Body of pancreas (tissue), 4 donors: ENCODE measurements around the gene FRG2. TPM values are rescaled to one million over a fixed set of nuclear protein-coding genes. Genes with fewer than 3 reads are reported as not detected.
A peak's percentile ranks its signal among the peaks of the same experiment; 100 is the strongest.
"Not testable (repeated sequence)": the region's sequence is repeated elsewhere in the genome, so short reads cannot be mapped to it uniquely, and the experiment has no call there.

Experiments used
- ATAC-seq: fragments of 150-250 bp; one replicate; pipeline ENCODE4 v1.9.1; 2016
- DNase-seq, 4 donors: peaks; one replicate each; pipeline ENCODE4 v3.0.0-alpha.2; 2019
- H3K27ac ChIP-seq, 4 donors: fragments of 200-600 bp; sonication (generic); 1 replicate in 3 of 4; 2 replicates in 1 of 4; pipeline versions ENCODE4 v1.5.1 to v1.6.1; 2016 to 2019; ENCODE audit warnings: mild to moderate bottlenecking in 1 of 4, mixed read lengths in 1 of 4, moderate library complexity in 1 of 4
- H3K27me3 ChIP-seq, 2 donors: fragments of 200-600 bp; sonication (generic); one replicate each; pipeline ENCODE4 v1.6.0; 2016; ENCODE audit warnings: mild to moderate bottlenecking in 1 of 2
- H3K36me3 ChIP-seq, 2 donors: fragments of 200-600 bp; sonication (generic); replicated peaks in 1 of 2; 2 replicates each; pipeline ENCODE4 v1.5.1; 2016; ENCODE audit warnings: low read depth in 2 of 2; ENCODE audit not compliant: insufficient read depth in 1 of 2
- H3K4me1 ChIP-seq: fragments of 200-600 bp; sonication (generic); one replicate; pipeline ENCODE4 v1.6.0; 2016
- H3K4me3 ChIP-seq, 2 donors: fragments of 200-600 bp; sonication (generic); 1 replicate in 1 of 2; 2 replicates in 1 of 2; pipeline ENCODE4 v1.5.1; 2016 to 2019
- H3K9me3 ChIP-seq, 3 donors: fragments of 200-600 bp; sonication (generic); 1 replicate in 2 of 3; 2 replicates in 1 of 3; pipeline ENCODE4 v1.5.1; 2016
- CTCF ChIP-seq, 7 experiments: fragments of 450-650 bp in 4 of 7; fragments of 200-600 bp in 3 of 7; sonication (generic) in 3 of 7; IDR thresholded peaks; one replicate each; pipeline ENCODE4 v1.5.1; 2016 to 2019; ENCODE audit warnings: antibody characterized with exemption in 7 of 7
- POLR2A ChIP-seq, 3 donors: fragments of 450-650 bp; IDR thresholded peaks; one replicate each; pipeline ENCODE4 v1.6.1; 2016; ENCODE audit warnings: antibody characterized with exemption in 3 of 3, mild to moderate bottlenecking in 2 of 3
- WGBS, 2 donors: methylation state at CpG; one replicate each; pipeline ENCODE4 v1.1.5; 2017; 5-methylcytosine and 5-hydroxymethylcytosine counted together
- intact Hi-C: fragments of 100-400 bp; cut with DNase I; formaldehyde crosslinking; loops from one replicate; pipeline ENCODE4 v1.15.1; 2023
- small RNA-seq: library from RNA; depleted of rRNA; stranded (forward); fragments of <200 nt; gene quantifications from one replicate; pipeline ENCODE3, GENCODE V24; 2016
- total RNA-seq, 2 donors: library from RNA; depleted of rRNA; stranded (reverse); fragments of >200 nt; gene quantifications; one replicate each; pipeline ENCODE4 v1.1.0, GENCODE V29; 2016

Gene FRG2
- total RNA-seq, 2 donors from 2014 or later = not detected

DNA sequence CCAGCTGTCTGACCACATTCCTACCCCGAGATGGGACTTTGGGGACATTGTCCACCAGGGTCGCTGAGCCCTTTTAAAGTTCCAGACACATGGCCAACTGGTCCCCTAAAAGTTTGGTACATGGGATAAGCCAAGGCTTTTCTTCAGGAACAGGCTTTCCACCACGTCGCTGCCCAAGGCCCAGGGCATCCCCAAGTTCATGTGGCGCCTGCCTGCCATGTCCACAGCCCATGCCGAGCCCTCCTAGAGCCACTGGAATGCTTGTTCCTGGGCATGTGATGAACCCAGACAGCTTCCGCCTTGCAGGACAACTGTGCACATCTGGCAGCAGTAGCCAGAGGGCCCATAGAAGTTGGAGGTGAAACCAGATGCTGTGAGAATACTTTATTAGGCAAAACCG, 45.1 kb downstream of the FRG2 start:
- no peaks in the 10 kb centered on the region for H3K9me3 ChIP-seq
- no peaks in the 10 kb centered on the region for H3K4me1 ChIP-seq
- TF ChIP-seq CTCF (IDR thresholded peaks at IDR 0.05) = no peak
- H3K27ac ChIP-seq = no peak overlapping the region
- H3K4me3 ChIP-seq = no peak overlapping the region
- no peaks in the 10 kb centered on the region for H3K27me3 ChIP-seq
- ATAC-seq (no peak), DNase-seq (no peak)
- H3K36me3 ChIP-seq = no peaks in the 10 kb centered on the region
- intact Hi-C loops = no loop called here
- WGBS, 2 donors = 62 to 72% methylated on average over 6 to 8 of the region's 8 CpGs

- H3K9me3 ChIP-seq, H3K4me1 ChIP-seq, H3K4me3 ChIP-seq, intact Hi-C loops, DNase-seq, H3K36me3 ChIP-seq, H3K27ac ChIP-seq, ATAC-seq, H3K27me3 ChIP-seq: not testable (repeated sequence)
- WGBS, 2 donors = 50 to 51% methylated on average over 1 to 2 of the region's 2 CpGs
These were observed 46.8 kb downstream of the FRG2 start for GRCh38 chr4:189980292-189980691.

DNA sequence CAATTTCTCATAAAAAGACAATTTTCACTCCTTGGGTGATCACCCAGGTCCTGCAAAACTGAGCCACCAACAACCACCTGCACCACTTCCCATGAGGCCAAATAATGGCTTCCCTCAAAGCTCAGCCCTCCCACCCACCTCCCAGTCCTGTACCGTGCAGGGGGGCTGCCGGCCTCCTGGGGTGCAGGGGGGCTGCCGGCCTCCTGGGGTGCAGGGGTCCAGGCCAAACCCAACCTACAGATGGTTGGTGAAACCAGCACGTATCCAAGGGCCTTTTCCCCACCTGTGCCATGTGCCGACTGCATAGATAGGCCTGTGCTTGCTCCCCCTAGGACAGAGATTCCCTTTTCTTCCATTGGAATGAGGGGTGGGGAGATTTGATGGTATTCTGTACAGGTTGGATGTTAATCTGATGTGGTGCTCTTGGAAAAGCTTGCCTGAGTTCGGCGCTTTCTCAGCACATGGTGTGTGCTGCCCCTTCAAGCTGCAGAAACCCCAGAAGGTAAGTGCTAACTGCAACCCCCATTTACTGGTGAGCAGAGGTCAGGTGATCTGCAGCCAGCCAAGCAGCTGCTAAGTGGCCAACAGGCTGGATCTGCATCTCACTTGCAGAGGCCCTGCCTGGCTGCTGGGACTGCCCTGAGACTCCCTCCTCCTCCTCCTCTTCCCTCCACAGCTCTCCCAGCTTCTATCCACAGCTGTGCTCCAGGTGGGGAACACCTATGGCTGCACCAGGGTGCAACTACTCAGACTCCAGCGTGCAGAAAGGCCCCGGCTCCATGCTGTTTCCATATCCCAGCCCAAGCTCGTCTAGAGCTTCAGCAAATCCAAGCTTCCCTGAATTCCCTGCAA, 47.6 kb downstream of the FRG2 start:
- DNase-seq = no peak
- Histone ChIP-seq H3K36me3 (no peaks in the 10 kb centered on the region), H3K27ac (no peak overlapping the region), H3K4me1 (no peaks in the 10 kb centered on the region), H3K9me3 (no peaks in the 10 kb centered on the region), H3K4me3 (no peak overlapping the region), H3K27me3 (no peaks in the 10 kb centered on the region)
- 60 to 64% methylated on average over 10 of the region's 10 CpGs for WGBS, 2 donors
- no peak for ATAC-seq
- TF ChIP-seq POLR2A (IDR thresholded peaks at IDR 0.05) (no peak), CTCF (IDR thresholded peaks at IDR 0.05) (no peak)
- intact Hi-C loops = no loop called here

Small RNA genes within 50 kb of the gene (small RNA-seq; reads per million reads assigned to genes)
- gene RNA5SP174 = 2.1 reads per million, percentile 70 among the genes with 10 or more reads in this experiment
- gene RNA5SP175 = 1.1 reads per million, percentile 47 among the genes with 10 or more reads in this experiment

Other genes starting within 250 kb of the FRG2 start
- 10 to 100 TPM; 19.7 to 39.9 TPM for gene FRG1, start 86.4 kb downstream of the FRG2 start, total RNA-seq
- not detected for gene DBET, start 37.2 kb upstream of the FRG2 start, total RNA-seq
- gene DUX4, start 146.5 kb upstream of the FRG2 start, total RNA-seq = not detected